Nephron (organoid): Measurements from ENCODE around the gene C14orf180.

Experiments
- H3K27ac Mint-ChIP-seq, 3 experiments: 2 replicates each; pipeline ENCODE4 v1.8.0; 2020; ENCODE audit warnings: mixed read lengths in 3 of 3, mild to moderate bottlenecking in 2 of 3, moderate library complexity in 1 of 3
- H3K27me3 Mint-ChIP-seq: 2 replicates; pipeline ENCODE4 v1.8.0; 2021; ENCODE audit warnings: low read depth, mild to moderate bottlenecking, moderate library complexity, mixed read lengths
- H3K36me3 Mint-ChIP-seq: 2 replicates; pipeline ENCODE4 v1.8.0; 2020; ENCODE audit warnings: low read depth, mixed read lengths
- H3K4me1 Mint-ChIP-seq: 2 replicates; pipeline ENCODE4 v1.8.0; 2020; ENCODE audit warnings: mixed read lengths
- H3K4me3 Mint-ChIP-seq, 3 experiments: 2 replicates each; pipeline ENCODE4 v1.8.0; 2020; ENCODE audit warnings: mild to moderate bottlenecking in 3 of 3, mixed read lengths in 3 of 3, moderate library complexity in 2 of 3
- H3K9me3 Mint-ChIP-seq: 2 replicates; pipeline ENCODE4 v1.8.0; 2020; ENCODE audit warnings: mixed read lengths
- CTCF ChIP-seq, 3 experiments: fragments of 200-600 bp; sonication (generic); IDR thresholded peaks; one replicate each; pipeline ENCODE4 v1.5.0; 2021; ENCODE audit warnings: antibody characterized with exemption in 3 of 3; ENCODE audit not compliant: unreplicated experiment in 3 of 3

The C14orf180 gene

GRCh38 chr14:104597576-104597975 lies 18.0 kb downstream of the C14orf180 start:
- H3K4me1 Mint-ChIP-seq: peaks cover 11% of the 10 kb centered on the region
- TF ChIP-seq CTCF (IDR thresholded peaks at IDR 0.05; ENCODE audit: unreplicated experiment in 3 of 3): no peak
- no peak overlapping the region for H3K4me3 Mint-ChIP-seq
- no peaks in the 10 kb centered on the region for H3K36me3 Mint-ChIP-seq
- no peaks in the 10 kb centered on the region for H3K9me3 Mint-ChIP-seq
- H3K27me3 Mint-ChIP-seq: peaks cover 34% of the 10 kb centered on the region
- H3K27ac Mint-ChIP-seq: no peak overlapping the region

- Mint-ChIP-seq H3K4me3 (no peak overlapping the region), H3K9me3 (no peaks in the 10 kb centered on the region), H3K4me1 (peaks cover 11% of the 10 kb centered on the region), H3K27ac (no peak overlapping the region), H3K36me3 (no peaks in the 10 kb centered on the region), H3K27me3 (peaks cover 41% of the 10 kb centered on the region)
- TF ChIP-seq CTCF (IDR thresholded peaks at IDR 0.05; ENCODE audit: unreplicated experiment in 3 of 3): no peak
Measured at GRCh38 chr14:104598039-104598909, 18.7 kb downstream of the C14orf180 start.

GRCh38 chr14:104598910-104599273 lies 19.3 kb downstream of the C14orf180 start:
- Mint-ChIP-seq H3K27me3 (peaks cover 48% of the 10 kb centered on the region), H3K4me3 (no peak overlapping the region), H3K9me3 (no peaks in the 10 kb centered on the region), H3K4me1 (peaks cover 11% of the 10 kb centered on the region), H3K36me3 (no peaks in the 10 kb centered on the region), H3K27ac (no peak overlapping the region)
- no peak for TF ChIP-seq CTCF (IDR thresholded peaks at IDR 0.05; ENCODE audit: unreplicated experiment in 3 of 3)

GRCh38 chr14:104599446-104599845 lies 19.9 kb downstream of the C14orf180 start:
- Mint-ChIP-seq H3K27ac (no peak overlapping the region), H3K27me3 (peaks cover 53% of the 10 kb centered on the region), H3K4me1 (peaks cover 11% of the 10 kb centered on the region), H3K9me3 (no peaks in the 10 kb centered on the region), H3K36me3 (no peaks in the 10 kb centered on the region), H3K4me3 (no peak overlapping the region)
- no peak for TF ChIP-seq CTCF (IDR thresholded peaks at IDR 0.05; ENCODE audit: unreplicated experiment in 3 of 3)

GRCh38 chr14:104600141-104600643 lies 20.6 kb downstream of the C14orf180 start:
- Mint-ChIP-seq H3K36me3 (no peaks in the 10 kb centered on the region), H3K27ac (peak overlapping the region in 1 of 3 experiments; percentile 24), H3K4me3 (peak overlapping the region in 1 of 3 experiments; percentile 2), H3K4me1 (peaks cover 11% of the 10 kb centered on the region), H3K9me3 (no peaks in the 10 kb centered on the region), H3K27me3 (peaks cover 61% of the 10 kb centered on the region)
- no peak for TF ChIP-seq CTCF (IDR thresholded peaks at IDR 0.05; ENCODE audit: unreplicated experiment in 3 of 3)

GRCh38 chr14:104600805-104601204 lies 21.2 kb downstream of the C14orf180 start:
- peaks cover 11% of the 10 kb centered on the region for H3K4me1 Mint-ChIP-seq

More at GRCh38 chr14:104600805-104601204, 21.2 kb downstream of the C14orf180 start:
- Mint-ChIP-seq H3K27me3 (peaks cover 66% of the 10 kb centered on the region), H3K4me3 (no peak overlapping the region), H3K9me3 (no peaks in the 10 kb centered on the region), H3K36me3 (no peaks in the 10 kb centered on the region), H3K27ac (no peak overlapping the region)
- no peak for TF ChIP-seq CTCF (IDR thresholded peaks at IDR 0.05; ENCODE audit: unreplicated experiment in 3 of 3)
